GM12878 (cell line): ENCODE data around the gene MYO10. TPM values are rescaled to one million over a fixed set of nuclear protein-coding genes. Genes with fewer than 3 reads are reported as not detected.

Experiments
- ATAC-seq: fragments of 200-7000 bp; cut with Tn5 transposase; 3 replicates; pipeline ENCODE4 v1.9.1; 2020; ENCODE audit warnings: mild to moderate bottlenecking, moderate library complexity
- BruUV-seq: library from RNA; stranded (reverse); fragments of 400-500 nt; replicated peaks from 2 replicates; lab custom pipeline; 2021; lab: Mats Ljungman, UMichigan
- CTCF ChIA-PET: fragments of 300-600 bp; sonication (Branson Sonifier 250); formaldehyde crosslinking; extraction: SDS; loops from one replicate; lab custom pipeline; 2021; ENCODE audit warnings: inconsistent platforms; lab: Yijun Ruan, JAX
- POLR2A ChIA-PET: fragments of 350-600 bp; formaldehyde crosslinking; extraction: SDS; loops from one replicate; lab custom pipeline; 2021; ENCODE audit warnings: inconsistent platforms; lab: Charles Lee
- RAD21 ChIA-PET: fragments of 300-600 bp; sonication (Branson Sonifier 250); formaldehyde crosslinking; loops from one replicate; lab custom pipeline; 2023; ENCODE audit warnings: antibody characterized with exemption; ENCODE audit not compliant: unreplicated experiment; lab: Charles Lee
- SMC1A ChIA-PET: fragments of 300-600 bp; sonication (Branson Sonifier 250); formaldehyde crosslinking; loops from one replicate; lab custom pipeline; 2023; ENCODE audit not compliant: unreplicated experiment, uncharacterized antibody; lab: Charles Lee
- DNase-seq: peaks from one replicate; pipeline ENCODE4 v3.0.0-alpha.2; 2011; ENCODE audit warnings: low read depth, low spot score
- FAIRE-seq: peaks from 3 replicates; lab custom pipeline; 2011; peaks lifted over from hg19 to GRCh38; lab: Jason Lieb, UNC
- H2AFZ ChIP-seq: 2 replicates; pipeline ENCODE4 v1.6.0; 2011; ENCODE audit warnings: low read depth, low read length, control low read depth; ENCODE audit not compliant: control insufficient read depth
- H3K27ac ChIP-seq: 2 replicates; pipeline ENCODE4 v1.5.1; 2011; ENCODE audit warnings: control low read depth; ENCODE audit not compliant: control insufficient read depth, insufficient read depth
- H3K27me3 ChIP-seq, 2 experiments: replicated peaks in 1 of 2; 2 replicates each; pipeline versions ENCODE4 v1.6.0 to v1.6.1; 2011; ENCODE audit warnings: low read length in 1 of 2; ENCODE audit not compliant: control insufficient read depth in 2 of 2, insufficient read depth in 2 of 2
- H3K36me3 ChIP-seq, 2 experiments: 2 replicates each; pipeline ENCODE4 v1.5.1; 2011; ENCODE audit warnings: low read length in 1 of 2; ENCODE audit not compliant: control insufficient read depth in 2 of 2, insufficient read depth in 2 of 2
- H3K4me1 ChIP-seq: 2 replicates; pipeline ENCODE4 v1.6.1; 2011; ENCODE audit warnings: mild to moderate bottlenecking, low read length, moderate library complexity, mixed read lengths; ENCODE audit not compliant: control insufficient read depth, insufficient read depth
- H3K4me2 ChIP-seq: 2 replicates; pipeline ENCODE4 v1.6.0; 2011; ENCODE audit warnings: control low read depth; ENCODE audit not compliant: control insufficient read depth, insufficient read depth
- H3K4me3 ChIP-seq: fragments of 200-600 bp; sonication (generic); 2 replicates; pipeline ENCODE4 v1.5.1; 2016
- H3K79me2 ChIP-seq: 2 replicates; pipeline ENCODE4 v1.6.0; 2011; ENCODE audit warnings: low read length; ENCODE audit not compliant: control insufficient read depth, insufficient read depth
- H3K9ac ChIP-seq: 2 replicates; pipeline ENCODE4 v1.8.0; 2011; ENCODE audit warnings: low read length, control low read depth, mixed read lengths; ENCODE audit not compliant: control insufficient read depth, insufficient read depth
- H3K9me3 ChIP-seq: replicated peaks from 3 replicates; pipeline ENCODE4 v1.5.1; 2011; ENCODE audit warnings: mild to moderate bottlenecking, low read length; ENCODE audit not compliant: control insufficient read depth, insufficient read depth
- H4K20me1 ChIP-seq: 2 replicates; pipeline ENCODE4 v1.6.0; 2011; ENCODE audit not compliant: control insufficient read depth, insufficient read depth
- BHLHE40 ChIP-seq, 2 experiments: fragments of 450-650 bp in 1 of 2; IDR thresholded peaks; 2 replicates each; pipeline ENCODE4 v1.6.1; 2011 to 2017; ENCODE audit warnings: low read depth in 2 of 2, borderline replicate concordance in 1 of 2, improper control_type of control experiment in 1 of 2, low read length in 1 of 2, mild to moderate bottlenecking in 1 of 2
- CBX3 ChIP-seq: fragments of 200-600 bp; sonication (generic); IDR thresholded peaks from 2 replicates; pipeline ENCODE4 v1.6.1; 2016; ENCODE audit warnings: low read depth, borderline replicate concordance
- FOXK2 ChIP-seq: fragments of 450-650 bp; IDR thresholded peaks from 2 replicates; pipeline ENCODE4 v1.6.1; 2017; ENCODE audit warnings: mild to moderate bottlenecking, moderate library complexity
- JUND ChIP-seq: IDR thresholded peaks from 2 replicates; pipeline ENCODE4 v1.6.1; 2012; ENCODE audit warnings: low read depth, mild to moderate bottlenecking, low read length, improper control_type of control experiment, moderate library complexity
- LARP7 ChIP-seq: fragments of 450-650 bp; IDR thresholded peaks from 2 replicates; pipeline ENCODE4 v1.6.1; 2017; ENCODE audit warnings: mild to moderate bottlenecking
- MXI1 ChIP-seq: fragments of 150-350 bp; IDR thresholded peaks from 2 replicates; pipeline ENCODE4 v1.6.1; 2011; ENCODE audit warnings: low read depth, mild to moderate bottlenecking, inconsistent platforms, low read length, improper control_type of control experiment
- MYB ChIP-seq: fragments of 150-350 bp; IDR thresholded peaks from 2 replicates; pipeline ENCODE4 v1.6.1; 2014; ENCODE audit warnings: mild to moderate bottlenecking, low read depth, low read length, borderline replicate concordance
- NFXL1 ChIP-seq: fragments of 450-650 bp; IDR thresholded peaks from 2 replicates; pipeline ENCODE4 v1.6.1; 2017; ENCODE audit warnings: antibody characterized with exemption, mild to moderate bottlenecking, borderline replicate concordance
- NRF1 ChIP-seq: conservative IDR thresholded peaks from 2 replicates; pipeline ENCODE4 v1.6.1; 2011; ENCODE audit warnings: mild to moderate bottlenecking, low read depth, low read length, improper control_type of control experiment
- PAX5 ChIP-seq: IDR thresholded peaks from 2 replicates; pipeline ENCODE4 v1.6.1; 2011; ENCODE audit warnings: low read depth, low read length, borderline replicate concordance
- SMC3 ChIP-seq: IDR thresholded peaks from 2 replicates; pipeline ENCODE4 v1.6.1; 2011; ENCODE audit warnings: low read length, improper control_type of control experiment, borderline replicate concordance
- STAT1 ChIP-seq: fragments of 450-650 bp; conservative IDR thresholded peaks from 2 replicates; pipeline ENCODE4 v1.6.1; 2014; ENCODE audit warnings: antibody characterized with exemption, mild to moderate bottlenecking
- YBX1 ChIP-seq: fragments of 450-650 bp; IDR thresholded peaks from 2 replicates; pipeline ENCODE4 v1.6.1; 2016; ENCODE audit warnings: antibody characterized with exemption
- ZNF622 ChIP-seq: fragments of 450-650 bp; IDR thresholded peaks from 2 replicates; pipeline ENCODE4 v1.6.1; 2017; ENCODE audit warnings: mild to moderate bottlenecking, inconsistent platforms
- ZSCAN29 ChIP-seq: fragments of 450-650 bp; IDR thresholded peaks from 2 replicates; pipeline ENCODE4 v1.6.1; 2017; ENCODE audit warnings: mild to moderate bottlenecking, moderate library complexity
- ZZZ3 ChIP-seq: IDR thresholded peaks from 2 replicates; pipeline ENCODE4 v1.6.1; 2011; ENCODE audit warnings: low read depth; ENCODE audit not compliant: control insufficient read depth, insufficient read length
- WGBS: methylation state at CpG from one replicate; pipeline ENCODE4 v1.1.6; 2016; ENCODE audit warnings: low lambda C conversion rate; ENCODE audit not compliant: insufficient replicate concordance, insufficient coverage; ENCODE audit errors: missing lambda C conversion rate; 5-methylcytosine and 5-hydroxymethylcytosine counted together
- in situ Hi-C: fragments of 300-500 bp; cut with MboI; formaldehyde crosslinking; loops from 9 replicates; pipeline ENCODE4 v1.14.3; 2018; ENCODE audit warnings: mixed read lengths
- intact Hi-C: fragments of 100-400 bp; cut with micrococcal nuclease; formaldehyde crosslinking; loops from one replicate; pipeline ENCODE4 v1.14.2; 2022; ENCODE audit not compliant: unreplicated experiment
- polyA plus RNA-seq, 11 experiments: library from polyadenylated mRNA; depleted of rRNA in 4 of 11; unstranded in 6 of 11; stranded (reverse) in 5 of 11; fragments of >200 nt; fragmentation: Nextera tagmentation in 4 of 11; fragmentation: Illumina TruSeq in 1 of 11; extraction: Ambion mirVana in 4 of 11; extraction: Trizol in 1 of 11; gene quantifications; 1 replicate in 1 of 11; 2 replicates in 10 of 11; pipeline versions ENCODE4 v1.2.1 to v1.2.3, GENCODE V29; 2011 to 2016; ENCODE audit warnings: inconsistent platforms in 2 of 11, missing spikeins in 2 of 11, low read depth in 1 of 11
- total RNA-seq, 4 experiments: library from RNA; depleted of rRNA in 3 of 4; stranded (reverse); fragments of >200 nt in 3 of 4; fragmentation: Illumina TruSeq in 1 of 4; extraction: Trizol in 1 of 4; gene quantifications; 2 replicates each; pipeline versions ENCODE4 v1.2.1 to v1.2.3, GENCODE V29; 2013 to 2021

The MYO10 gene
- total and polyA plus RNA-seq, 10 of the 15 experiments (the other 5 are each of a cell fraction or from before 2014, with no cell fraction given) = 0.02 to 0.77 (median 0.17) TPM

DNA sequence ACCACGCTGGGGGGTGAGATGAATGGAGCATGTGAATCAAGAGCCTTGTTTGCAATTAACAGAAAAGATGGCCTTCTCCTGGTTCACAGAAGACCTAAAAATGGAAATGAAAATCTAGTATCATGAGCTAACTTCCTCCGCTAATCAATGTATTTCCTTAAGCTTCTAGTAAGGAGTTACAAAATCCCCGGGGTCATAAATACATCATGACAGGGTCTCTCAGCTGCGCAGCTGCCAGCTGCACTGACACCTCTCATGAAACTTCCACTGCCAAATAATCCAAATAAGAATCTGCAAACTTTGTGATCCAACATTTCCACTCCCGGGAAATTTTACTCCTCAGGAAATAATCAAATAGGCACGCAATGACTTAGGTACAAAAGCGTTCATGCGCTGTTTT, 11.9 kb downstream of the MYO10 start:
- Histone ChIP-seq H3K4me3 (no peak overlapping the region), H3K4me1 (no peaks in the 10 kb centered on the region), H3K27me3 (no peaks in the 10 kb centered on the region), H3K4me2 (no peak overlapping the region), H3K9ac (no peak overlapping the region), H2AFZ (no peak overlapping the region), H3K36me3 (no peaks in the 10 kb centered on the region), H4K20me1 (no peaks in the 10 kb centered on the region), H3K79me2 (no peaks in the 10 kb centered on the region), H3K27ac (no peak overlapping the region), H3K9me3 (no peaks in the 10 kb centered on the region)
- ChIA-PET RAD21 (no interaction called here), CTCF (no interaction called here), POLR2A (no interaction called here), SMC1A (no interaction called here)
- WGBS = 74% methylated on average over 8 of the region's 8 CpGs
- ATAC-seq = no peak
- no TSS peak for BruUV-seq
- in situ Hi-C loops (no loop called here), intact Hi-C loops (no loop called here)
- TF ChIP-seq STAT1 (no peak), ZZZ3 (no peak), FOXK2 (no peak), SMC3 (no peak), NRF1 (no peak), NFXL1 (no peak), MYB (no peak), MXI1 (no peak), CBX3 (no peak), LARP7 (no peak), JUND (no peak), PAX5 (no peak), ZSCAN29 (no peak), ZNF622 (no peak), BHLHE40 (IDR thresholded peaks at IDR 0.05; ENCODE audit: borderline replicate concordance in 1 of 2, low read depth in 2 of 2, low read length in 1 of 2) (no peak), YBX1 (no peak)
- no peak for FAIRE-seq
- no peak for DNase-seq
